Measurements from ENCODE around the gene AGK.

GRCh38 chr7:141674702-141675101, 123.5 kb downstream of the AGK start:
- no peak for TF ChIP-seq EZH2 (IDR thresholded peaks at IDR 0.05)
- no peak for TF ChIP-seq POLR2AphosphoS5 (IDR thresholded peaks at IDR 0.05; ENCODE audit: borderline replicate concordance, low read depth, low read length)
- no peak for TF ChIP-seq FOXP2 (optimal IDR thresholded peaks at IDR 0.05; ENCODE audit: control extremely low read depth, extremely low read length, insufficient read depth)

Measured in SK-N-MC (cell line).